Endothelial cell of hepatic sinusoid (primary cell): ENCODE measurements around the gene MFAP2.

Source experiments
- in situ Hi-C: cut with HindIII; loops from 2 replicates; pipeline ENCODE4 v1.10.0; 2017; ENCODE audit warnings: low sequenced_read_pairs

MFAP2 gene

DNA sequence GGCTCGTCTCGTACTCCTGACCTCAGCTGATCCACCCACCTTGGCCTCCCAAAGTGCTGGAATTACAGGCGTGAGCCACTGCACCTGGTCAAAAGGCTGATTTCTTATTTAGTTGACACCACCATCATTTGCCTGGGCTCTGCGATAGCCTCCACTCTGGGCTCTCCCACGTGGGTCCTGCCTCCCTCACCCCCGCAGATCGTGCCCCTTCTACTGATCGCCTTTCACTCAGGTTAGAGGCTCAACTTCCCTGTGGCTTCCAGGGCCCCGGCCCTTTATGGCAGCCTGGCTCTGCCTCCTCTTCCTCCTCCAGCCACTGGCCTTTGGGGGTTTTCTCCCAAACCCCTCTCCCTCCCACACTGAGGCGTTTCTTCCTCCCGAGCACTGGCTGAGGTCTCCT lies 2.5 kb upstream of the MFAP2 start:
- in situ Hi-C loops = no loop called here

DNA sequence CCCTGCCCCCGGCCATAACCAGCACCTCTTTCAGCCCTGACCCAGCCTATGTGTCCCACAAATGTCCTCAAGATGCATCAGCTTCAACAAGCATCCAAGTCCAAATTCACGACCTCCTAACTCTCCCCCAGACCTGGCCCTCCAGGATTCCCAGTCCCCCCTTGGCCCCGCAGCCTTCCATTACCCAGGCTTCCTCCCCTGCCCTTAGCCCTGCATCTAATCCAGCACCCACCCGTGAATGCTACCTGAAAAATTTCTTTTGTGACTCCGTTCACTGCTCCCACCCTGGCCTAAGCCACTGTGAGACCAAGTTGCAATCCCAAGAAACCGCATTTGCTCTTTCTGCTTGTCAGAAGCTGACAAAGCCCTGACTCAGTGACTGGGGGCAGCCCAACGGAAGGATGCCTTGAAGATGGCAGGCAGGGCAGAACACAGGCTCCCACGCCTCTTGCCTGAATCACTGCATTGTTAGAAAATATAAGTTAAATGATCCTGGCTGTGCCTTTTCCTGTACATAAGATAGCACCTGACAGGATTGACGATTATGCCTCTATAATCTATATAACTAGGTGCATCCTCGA lies 939 bp upstream of the MFAP2 start:
- in situ Hi-C loops = no loop called here

DNA sequence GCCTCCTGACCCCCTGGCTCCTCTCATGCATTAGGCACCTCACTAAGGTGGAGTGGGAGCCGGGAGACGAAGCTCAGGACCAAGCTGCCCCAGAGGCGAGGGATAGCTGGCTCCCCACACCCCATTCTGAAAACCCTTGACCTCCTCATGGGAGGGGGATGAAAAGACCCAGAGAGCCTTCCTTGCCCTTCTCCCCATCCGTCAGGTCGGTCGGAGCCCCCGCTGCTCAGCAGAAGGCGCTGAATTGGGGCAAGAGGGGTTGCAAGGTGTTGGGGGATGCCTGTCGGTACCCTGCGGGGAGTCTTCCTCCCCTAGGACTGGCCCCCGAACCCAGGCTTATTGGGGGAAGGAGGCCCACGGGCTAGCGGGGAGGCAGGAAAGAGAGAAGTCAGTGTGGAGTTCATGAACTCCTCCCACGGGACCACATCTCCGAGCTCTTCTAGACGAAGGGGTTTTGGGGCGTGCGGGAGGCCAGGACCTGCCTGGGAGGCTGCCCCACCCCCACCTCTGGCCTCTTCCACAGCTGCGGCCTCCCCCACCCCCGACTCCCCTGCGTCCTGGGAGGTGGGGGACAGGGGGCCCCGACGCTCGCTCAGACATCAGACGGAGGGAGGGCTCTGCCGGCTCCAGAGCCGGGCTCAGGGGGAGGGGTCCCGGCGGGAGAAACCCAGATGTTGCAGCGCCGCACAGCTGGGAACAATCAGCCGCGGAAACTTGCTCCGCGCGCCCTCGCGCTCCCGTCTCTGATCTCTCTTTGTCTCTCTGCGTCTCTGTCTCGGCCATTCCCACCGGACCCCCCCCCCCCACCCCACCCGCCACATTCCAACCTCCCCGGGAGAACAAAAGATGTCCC lies 719 bp downstream of the MFAP2 start:
- in situ Hi-C loops = no loop called here

DNA sequence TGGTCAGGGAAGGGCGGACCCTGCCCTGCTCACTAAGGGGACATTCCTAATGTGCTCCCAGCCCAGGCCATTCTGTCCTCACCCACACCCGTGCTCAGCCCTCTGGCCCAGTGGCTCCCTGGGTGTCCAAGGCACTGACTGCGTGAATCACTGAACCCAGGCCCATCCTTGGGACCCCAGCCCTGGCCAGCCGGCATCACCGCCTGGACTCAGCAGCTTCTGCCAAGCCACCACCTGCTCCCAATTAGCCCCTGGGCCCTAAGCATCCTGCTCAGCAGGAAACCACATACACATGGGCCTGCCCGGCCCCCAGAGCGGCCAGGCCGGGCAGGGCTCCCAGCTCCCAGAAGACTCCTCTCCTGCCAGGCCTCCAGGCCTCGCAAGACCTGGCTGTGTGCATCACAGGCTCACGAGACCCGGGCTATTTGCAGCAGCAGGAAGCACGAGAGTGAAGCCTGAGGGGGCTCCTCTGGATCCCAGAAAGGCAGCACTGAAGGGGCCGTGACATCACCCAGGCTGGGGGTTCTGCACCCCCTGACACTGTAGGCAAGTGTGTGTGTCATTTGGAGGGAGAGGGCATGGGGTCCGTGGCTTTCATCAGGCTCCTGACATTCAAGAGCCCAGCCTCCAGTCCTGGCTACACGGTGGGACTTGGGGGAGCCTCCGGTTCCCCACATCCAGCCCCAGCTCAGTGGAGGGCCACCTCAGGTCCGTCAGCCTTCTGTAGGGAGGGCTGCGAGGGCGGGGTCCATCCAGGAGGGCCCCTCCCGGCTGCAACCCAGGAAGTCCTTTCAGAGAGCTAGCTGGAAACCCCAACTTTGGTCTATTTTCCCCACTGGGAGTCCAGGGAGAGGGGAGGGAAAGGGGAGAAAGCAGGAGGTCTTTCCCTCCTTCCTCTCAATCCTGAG lies 1.6 kb downstream of the MFAP2 start:
- in situ Hi-C loops = no loop called here

DNA sequence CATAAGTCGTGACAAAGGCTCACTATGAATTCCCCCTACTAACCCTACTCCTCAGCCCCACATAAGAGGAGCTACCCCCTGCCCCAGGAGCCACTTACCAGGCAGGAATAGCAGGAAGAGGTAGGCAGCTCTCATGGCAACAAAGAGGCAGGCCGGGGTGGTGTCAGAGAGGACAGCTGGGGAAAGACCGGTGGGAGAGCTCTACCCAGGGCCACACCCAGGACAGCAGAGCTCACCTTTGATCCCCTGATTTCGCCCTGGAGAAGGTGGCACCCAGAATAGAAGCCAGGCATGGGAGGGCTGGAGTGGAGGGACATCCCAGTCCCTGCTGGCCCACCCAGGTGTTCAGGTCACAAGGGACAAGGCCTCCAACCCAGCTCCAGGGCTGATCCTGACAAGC lies 2.3 kb downstream of the MFAP2 start:
- in situ Hi-C loops = no loop called here

DNA sequence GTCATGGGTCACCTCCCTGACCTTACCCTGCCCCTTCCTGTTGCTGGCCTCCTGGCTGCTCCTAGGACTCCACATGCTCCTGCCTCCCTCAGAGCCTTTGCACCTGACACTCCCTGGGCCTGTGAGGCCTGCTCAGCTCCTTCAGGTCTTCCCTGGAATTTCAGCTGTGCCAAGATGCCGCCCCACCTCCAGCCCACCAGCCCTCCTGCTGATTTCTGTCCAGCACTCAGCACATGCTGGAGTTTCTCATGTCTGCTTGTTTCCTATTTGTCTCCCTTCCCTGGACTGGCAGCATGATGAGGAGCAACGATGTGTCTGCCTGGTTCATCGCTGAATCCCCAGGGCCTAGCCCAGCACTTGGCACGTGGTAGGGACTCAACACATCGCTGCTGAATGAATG lies 3.0 kb downstream of the MFAP2 start:
- in situ Hi-C loops = no loop called here

DNA sequence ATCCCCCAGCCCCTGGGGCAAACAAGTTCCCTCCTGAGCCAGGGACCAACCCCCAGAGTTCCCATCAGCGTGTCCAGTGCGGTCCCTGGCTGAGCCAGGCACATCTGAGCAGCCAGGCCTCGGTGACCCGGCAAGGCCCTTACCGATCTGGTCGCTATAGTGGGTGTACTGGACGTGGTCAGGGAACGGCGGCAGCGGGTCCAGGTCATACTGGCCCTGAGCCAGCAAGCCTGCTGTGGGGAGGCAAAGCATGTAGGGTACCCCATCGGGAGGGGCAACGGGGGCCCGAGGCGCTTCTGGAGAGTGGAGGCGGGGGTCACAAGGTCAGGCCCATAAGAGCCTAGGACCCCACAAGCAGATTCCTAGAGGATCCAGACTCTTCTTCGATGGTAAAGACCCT lies 3.5 kb downstream of the MFAP2 start:
- in situ Hi-C loops = no loop called here

DNA sequence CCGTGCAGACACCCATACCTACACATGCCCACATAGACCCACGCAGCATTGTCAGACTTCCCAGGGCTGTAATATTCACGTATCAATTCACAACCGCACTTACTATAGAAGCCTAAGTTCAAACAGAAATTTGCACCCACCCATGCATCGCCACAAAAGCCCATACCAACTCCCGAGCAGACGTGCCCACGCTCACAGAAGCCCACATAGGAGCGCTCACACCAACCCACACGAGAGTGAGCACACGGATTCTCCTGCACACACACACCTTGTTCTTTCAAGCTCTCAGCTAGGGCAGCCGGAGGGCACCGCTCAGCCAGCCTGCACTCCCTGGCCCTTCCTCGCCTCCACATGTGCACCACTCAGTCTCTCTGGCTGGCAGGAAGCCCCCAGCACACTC lies 4.6 kb downstream of the MFAP2 start:
- in situ Hi-C loops = no loop called here

DNA sequence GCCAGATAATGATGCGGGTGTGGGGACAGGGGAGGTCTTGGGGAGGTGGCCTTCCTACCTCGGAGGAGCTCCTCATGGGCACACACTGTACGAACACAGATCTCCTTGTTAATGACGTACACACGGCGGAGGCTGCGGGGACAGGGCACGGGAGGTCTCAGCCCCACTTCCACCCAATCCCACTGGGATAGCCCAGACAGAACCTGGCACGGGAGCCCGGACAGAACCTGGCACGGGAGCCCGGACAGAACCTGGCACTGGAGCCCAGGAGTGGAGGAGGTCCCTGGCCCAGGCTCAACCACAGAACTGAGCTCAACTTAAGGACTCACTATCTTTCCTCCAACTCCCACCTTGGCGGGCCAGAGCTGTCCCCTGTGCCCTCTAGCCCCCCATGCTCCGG lies 5.2 kb downstream of the MFAP2 start:
- in situ Hi-C loops = no loop called here

DNA sequence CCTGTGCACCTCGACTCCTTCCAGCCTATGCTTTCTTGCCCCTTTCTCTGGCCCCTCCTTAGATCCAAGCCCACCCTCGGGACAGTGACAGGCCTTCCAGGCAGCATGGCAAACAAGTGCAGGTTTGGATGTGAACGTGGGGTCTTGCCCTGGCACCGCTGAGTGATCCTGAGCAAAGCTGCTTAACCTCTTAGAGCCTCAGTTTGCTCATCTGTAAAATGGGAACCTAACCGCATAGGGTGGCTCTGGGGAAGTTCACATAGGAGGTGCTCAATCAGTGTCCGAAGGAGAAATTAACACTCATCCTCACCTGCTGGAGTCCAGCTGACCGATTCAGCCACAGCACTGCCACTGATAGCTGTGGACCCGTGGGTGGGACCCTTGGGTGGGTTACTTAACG lies 7.2 kb downstream of the MFAP2 start:
- in situ Hi-C loops = loop anchor here (5.0 kb wide), 2 partner anchors 51 to 69 kb away; partner anchors contain the start of gene CROCC

DNA sequence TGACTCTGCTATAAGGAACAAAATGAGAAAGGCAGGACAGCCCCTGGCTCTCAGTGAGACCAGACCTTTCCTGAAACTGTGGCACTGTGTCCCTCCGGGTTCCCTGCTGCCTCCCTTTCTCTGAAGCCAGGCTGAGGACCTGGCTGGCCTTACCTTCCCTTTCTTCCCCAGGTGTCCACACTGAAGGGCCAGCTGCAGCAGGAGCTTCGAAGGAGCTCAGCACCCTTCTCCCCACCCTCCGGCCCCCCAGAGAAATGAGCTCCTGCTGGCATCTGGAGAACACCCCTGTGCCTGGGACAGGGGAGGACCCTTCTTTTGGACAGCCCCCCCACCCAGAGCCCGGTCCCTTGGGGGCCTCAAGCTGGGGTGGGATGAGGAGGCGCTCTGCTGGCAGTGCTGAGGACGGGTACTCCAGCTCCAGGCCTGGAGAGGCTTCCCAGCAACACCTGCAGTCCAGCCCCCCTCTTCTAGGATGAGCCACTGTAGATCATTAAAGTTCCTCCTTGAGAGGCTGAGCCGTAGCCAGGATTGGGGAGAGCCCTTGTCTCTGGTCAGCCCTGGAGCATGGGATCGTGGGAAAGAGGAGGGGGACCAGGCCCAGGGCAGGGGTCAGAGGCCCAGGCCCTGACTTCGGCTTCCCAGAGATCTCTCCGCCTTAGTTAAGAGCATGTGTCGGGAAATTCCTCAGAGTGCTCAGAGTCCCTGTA lies 8.1 kb downstream of the MFAP2 start:
- in situ Hi-C loops = loop anchor here (5.0 kb wide), 2 partner anchors 50 to 70 kb away; partner anchors contain the start of gene CROCC

DNA sequence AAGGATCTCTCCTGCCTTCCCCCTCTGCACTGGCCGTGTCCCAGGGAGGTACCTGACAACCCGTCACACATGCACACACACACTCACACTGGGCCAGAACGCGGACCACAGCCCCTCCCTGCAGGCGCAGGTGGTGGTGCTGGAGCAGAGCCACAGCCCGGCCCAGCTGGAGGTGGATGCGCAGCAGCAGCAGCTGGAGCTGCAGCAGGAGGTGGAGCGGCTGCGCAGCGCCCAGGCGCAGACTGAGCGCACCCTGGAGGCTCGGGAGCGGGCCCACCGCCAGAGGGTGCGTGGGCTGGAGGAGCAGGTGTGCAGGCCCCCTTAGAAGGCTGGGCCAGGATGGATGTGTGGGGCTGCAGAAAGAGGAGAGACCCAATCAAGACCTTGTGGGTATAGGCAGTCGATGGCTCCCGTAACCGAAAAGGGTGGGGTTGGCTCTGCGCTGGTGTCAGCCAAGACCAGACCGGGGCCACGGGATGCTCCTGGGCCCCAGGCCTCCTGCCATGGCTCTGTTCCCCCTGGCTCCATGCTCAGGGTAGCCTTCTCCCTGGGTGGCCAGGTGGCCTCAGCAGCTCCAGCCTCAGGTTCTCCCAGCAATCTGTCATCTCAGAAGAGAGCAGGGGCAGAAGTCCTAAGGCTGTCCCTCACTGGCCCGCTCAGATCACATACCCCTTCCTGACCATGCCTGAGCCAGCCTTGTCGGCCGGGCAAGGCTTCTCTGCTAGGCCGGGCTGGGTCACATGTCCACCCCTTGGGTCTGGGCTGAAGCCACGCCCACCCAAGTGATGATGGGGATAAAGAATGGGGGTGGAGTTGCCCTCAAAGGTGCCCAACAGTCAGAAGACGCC lies 8.9 kb downstream of the MFAP2 start:
- in situ Hi-C loops = loop anchor here (5.0 kb wide), 2 partner anchors 49 to 71 kb away; partner anchors contain the start of gene CROCC

DNA sequence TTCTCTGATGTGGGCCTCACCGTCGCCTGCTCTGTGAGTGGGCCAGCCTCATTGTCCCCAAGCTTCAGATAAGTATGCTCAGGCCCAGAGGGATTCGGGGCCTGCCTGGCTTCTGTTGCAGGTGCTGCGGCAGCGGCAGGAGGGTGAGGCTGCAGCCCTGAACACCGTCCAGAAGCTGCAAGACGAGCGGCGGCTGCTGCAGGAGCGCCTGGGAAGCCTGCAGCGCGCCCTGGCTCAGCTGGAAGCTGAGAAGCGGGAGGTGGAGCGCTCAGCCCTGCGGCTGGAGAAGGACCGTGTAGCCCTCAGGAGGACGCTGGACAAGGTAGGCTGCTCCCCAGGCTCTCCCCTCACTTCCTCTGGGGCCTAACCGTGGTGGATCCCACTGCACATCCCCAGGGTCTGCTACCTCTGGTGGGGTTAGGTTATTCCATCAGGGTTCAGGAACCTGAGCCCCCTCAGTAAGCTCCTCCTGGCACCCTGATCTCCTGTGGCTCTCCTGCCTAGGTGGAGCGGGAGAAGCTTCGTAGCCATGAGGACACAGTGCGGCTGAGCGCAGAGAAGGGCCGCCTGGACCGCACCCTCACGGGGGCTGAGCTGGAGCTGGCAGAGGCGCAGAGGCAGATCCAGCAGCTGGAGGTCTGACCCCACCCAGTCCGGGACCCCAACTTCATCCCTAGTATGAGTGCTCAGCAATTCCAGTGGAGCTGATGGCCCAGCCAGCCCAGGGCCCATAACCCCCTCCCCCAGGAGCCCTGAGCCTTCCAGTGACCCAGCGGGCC lies 10.1 kb downstream of the MFAP2 start:
- in situ Hi-C loops = loop anchor here (5.0 kb wide), 2 partner anchors 48 to 72 kb away; partner anchors contain the start of gene CROCC

DNA sequence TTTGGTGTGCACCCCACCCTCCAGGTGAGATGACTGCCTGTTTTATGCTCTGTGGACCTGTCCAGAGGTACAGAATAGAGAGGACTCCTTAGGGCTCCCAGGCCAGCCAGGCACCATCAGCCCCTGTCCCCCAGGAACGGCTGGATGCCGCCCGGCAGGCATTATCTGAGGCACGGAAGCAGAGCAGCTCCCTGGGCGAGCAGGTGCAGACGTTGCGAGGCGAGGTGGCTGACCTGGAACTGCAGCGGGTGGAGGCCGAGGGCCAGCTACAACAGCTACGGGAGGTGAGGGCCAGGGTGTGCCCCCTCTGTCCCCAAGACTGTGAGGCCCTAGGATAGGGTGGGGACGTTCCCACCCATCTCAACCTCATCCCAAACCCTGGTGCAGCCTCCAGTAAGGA lies 10.8 kb downstream of the MFAP2 start:
- in situ Hi-C loops = loop anchor here (5.0 kb wide), 2 partner anchors 47 to 73 kb away; partner anchors contain the start of gene CROCC

DNA sequence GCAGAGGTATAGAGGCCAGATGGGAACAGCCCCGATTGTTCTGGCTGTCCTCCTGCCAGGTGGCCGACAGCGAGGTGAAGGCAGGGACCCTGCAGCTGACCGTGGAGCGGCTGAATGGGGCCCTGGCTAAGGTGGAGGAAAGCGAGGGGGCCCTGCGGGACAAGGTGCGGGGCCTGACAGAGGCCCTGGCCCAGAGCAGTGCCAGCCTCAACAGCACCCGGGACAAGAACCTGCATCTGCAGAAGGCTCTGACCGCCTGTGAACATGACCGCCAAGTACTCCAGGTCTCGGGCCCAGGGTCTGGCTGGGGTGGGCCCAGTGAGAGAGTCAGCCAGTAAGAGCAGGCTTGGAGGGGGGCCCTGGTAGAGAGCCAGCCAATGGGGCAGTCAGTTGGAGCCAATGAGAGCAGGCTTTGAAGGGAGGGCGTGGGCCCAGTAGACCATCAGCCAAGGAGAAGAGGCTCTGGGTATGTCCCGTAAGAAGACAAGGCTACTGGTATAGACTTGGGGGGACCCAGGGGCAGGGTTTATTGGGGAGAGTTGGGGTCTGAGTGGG lies 11.3 kb downstream of the MFAP2 start:
- in situ Hi-C loops = no loop called here

DNA sequence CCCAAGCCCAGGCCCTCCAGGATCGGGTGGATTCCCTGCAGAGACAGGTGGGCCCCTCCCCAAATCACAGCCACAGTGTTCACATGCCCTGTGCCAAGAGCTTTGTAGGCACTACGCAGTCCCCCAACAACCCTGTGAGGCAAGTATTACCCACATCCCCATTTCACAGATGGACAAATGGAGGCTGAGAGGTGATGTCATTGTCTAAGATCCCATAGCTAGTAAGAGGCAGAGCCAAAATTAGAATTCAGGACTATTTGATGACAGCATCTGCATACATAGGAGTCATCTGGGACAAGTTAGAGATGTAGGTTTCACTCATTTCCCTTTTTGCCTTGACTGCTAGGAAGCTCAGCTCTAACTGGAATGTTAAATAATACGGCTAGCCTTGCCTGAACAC lies 12.0 kb downstream of the MFAP2 start:
- in situ Hi-C loops = no loop called here

DNA sequence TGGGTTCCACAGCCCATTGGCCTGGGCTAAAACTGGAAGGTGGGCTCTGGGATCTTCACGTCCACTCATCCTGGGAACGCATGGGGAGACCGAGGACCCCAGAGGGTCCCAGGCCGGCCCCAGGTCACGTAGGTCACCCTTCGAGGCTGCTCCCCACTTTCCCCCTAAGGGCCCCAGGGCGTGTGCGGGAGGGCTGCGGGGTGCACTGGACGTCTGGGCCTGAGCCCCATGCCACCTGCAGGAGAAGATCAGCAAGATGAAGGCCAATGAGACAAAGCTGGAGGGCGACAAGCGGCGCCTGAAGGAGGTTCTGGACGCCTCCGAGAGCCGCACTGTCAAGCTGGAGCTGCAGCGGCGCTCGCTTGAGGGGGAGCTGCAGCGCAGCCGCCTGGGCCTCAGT lies 12.5 kb downstream of the MFAP2 start:
- in situ Hi-C loops = no loop called here

DNA sequence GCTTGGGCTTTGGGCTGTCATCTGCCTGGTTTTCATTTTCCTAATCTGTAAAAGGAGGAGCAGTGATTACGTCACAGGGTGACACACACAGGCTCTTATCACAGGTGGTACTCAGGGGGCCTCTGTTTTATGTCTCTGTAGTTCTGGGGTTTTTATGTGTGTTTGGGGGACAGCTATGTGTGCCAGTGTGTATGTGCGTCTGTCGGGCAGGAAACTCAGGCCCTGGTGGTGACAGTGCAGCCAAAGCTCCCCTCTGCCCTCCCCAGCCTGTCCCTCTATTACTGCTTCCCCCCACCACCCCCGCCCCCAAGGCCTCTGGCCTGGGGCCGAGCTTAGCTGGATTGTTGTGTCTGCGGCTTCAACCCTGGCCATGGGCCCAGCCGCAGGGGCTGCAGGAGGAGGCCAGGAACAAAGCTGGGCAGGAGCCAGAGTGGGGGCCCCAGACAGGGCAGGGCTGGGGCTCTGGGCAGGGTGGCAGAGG lies 13.3 kb downstream of the MFAP2 start:
- in situ Hi-C loops = no loop called here
